K562 treated with DMSO at 1 percent for 24 hours (cell line): Measurements from ENCODE around the gene UBE2I. TPM values are rescaled to one million over a fixed set of nuclear protein-coding genes. Genes with fewer than 3 reads are reported as not detected.

Experiments
- total RNA-seq: library from RNA; unstranded; fragments of 300-600 nt; gene quantifications from 2 replicates; pipeline ENCODE4 v1.2.3, GENCODE V29; 2022; ENCODE audit warnings: low read depth; ENCODE audit not compliant: insufficient read depth

UBE2I gene
- total RNA-seq, result 61.6 and 64.4 TPM in 2 replicates

DNA sequence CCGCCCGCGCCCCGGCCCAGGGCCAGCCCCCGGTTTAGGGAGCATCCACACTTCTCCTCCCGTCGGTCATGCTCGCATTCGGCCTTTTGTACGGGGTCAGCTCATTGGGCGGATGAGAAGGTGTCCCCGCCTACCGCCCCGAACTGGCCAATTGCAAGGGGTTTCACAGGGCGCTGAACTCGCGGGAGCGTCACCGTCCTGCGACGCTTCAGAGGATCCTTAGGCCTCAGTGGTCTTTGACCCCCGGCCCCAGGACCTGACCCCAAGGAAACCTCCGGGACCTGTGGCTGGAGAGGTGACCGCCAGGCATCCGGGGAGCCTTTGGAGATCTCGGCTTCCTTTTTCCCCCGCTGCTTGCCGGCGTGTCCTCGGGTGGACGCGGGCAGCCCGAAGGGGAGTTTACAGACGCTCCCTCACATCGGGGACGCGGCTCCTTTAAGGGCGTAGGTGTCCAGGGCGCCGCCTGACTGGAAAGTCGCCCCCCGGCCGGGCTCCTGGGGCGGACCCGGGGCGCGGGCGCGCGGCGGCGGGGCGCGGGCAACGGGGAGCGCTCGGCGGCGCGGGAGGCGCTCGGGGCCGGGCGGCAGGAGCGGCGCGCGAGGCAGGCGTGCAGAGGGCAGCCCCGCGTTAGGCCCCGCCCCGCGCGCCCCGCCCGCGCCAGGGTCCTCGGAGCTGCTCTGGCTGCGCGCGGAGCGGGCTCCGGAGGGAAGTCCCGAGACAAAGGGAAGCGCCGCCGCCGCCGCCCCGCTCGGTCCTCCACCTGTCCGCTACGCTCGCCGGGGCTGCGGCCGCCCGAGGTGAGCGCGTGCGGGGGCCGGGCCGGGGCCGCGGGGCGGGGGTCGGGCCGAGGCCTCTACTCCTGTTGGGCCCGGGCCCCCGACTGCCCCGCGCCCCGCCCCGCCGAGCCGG is at the start of gene UBE2I:
Gene UBE2I, plus strand, starts transcription at position 660 of the 909 bp plus-strand sequence. CDS start 4,395 bp downstream, outside the sequence.

DNA sequence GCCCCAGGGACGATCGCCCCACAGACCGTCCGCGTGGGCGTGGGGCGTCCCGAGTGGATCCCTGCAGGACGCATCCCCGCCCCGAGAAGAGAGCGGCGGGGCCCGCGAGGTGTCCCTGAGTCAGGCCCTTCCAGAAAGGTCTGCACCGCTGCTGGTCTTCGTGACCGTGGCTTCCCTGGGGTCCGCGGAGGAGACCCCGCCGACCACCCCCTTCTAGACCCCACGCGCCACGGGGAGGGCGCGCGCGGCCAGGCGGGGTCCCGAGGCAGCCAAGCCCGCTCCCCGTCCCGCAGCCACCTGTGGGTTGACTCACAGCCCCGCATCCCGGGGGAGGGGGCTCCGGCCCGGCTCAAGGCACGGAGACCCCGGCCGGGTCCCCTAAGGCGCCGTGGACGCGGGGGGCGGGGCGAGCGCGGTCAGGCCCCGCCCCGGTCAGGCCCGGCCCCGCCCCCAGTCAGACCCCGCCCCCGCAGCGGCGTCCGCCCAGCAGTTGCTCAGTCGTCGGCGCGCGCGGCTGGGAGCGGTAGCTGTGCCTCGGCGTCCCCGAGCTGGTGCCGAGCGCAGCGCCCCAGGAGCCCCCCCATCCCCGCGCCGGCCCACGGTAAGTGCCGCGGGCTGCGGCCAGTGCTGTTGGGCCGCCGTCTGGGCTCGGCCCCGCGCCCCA is 23.8 kb downstream of the UBE2I start, which contains the start of gene BAIAP3:
Gene BAIAP3, plus strand, starts transcription at position 497 of the 664 bp plus-strand sequence. CDS start 4,905 bp downstream, outside the sequence.

GRCh38 chr16:1351582-1352362 is 42.3 kb downstream of the UBE2I start, which contains the start of the genes GNPTG and TSR3:
TSS of gene GNPTG (plus strand) at chr16:1351931. CDS start at chr16:1351966, 35 bp downstream.
TSS of gene TSR3 (minus strand) at chr16:1351878. CDS start at chr16:1351804, 74 bp downstream.

Other genes with a start within 250 kb of the UBE2I start
- gene SSTR5, start 236.9 kb upstream of the UBE2I start, total RNA-seq, result not detected in 2 replicates
- not detected in 2 replicates for gene C1QTNF8, start 213.4 kb upstream of the UBE2I start, total RNA-seq
- gene CACNA1H, start 156.5 kb upstream of the UBE2I start, total RNA-seq, result 0.28 and 0.34 TPM in 2 replicates
- not detected in 2 replicates for gene TPSG1, start 84.4 kb upstream of the UBE2I start, total RNA-seq
- not detected in 2 replicates for gene TPSB2, start 79.5 kb upstream of the UBE2I start, total RNA-seq
- not detected in 2 replicates for gene TPSAB1, start 68.9 kb upstream of the UBE2I start, total RNA-seq
- gene TPSD1, start 53.6 kb upstream of the UBE2I start, total RNA-seq, result not detected in 2 replicates
- 11.4 and 14.0 TPM in 2 replicates for gene BAIAP3, start 24.0 kb downstream of the UBE2I start, total RNA-seq
- 93.4 and 102 TPM in 2 replicates for gene TSR3, start 42.2 kb downstream of the UBE2I start, total RNA-seq
- gene GNPTG, start 42.3 kb downstream of the UBE2I start, total RNA-seq, result 42.6 and 47.9 TPM in 2 replicates
- gene UNKL, start 105.1 kb downstream of the UBE2I start, total RNA-seq, result 18.6 and 27.2 TPM in 2 replicates
- gene UQCC4, start 111.1 kb downstream of the UBE2I start, total RNA-seq, result 25.0 and 26.1 TPM in 2 replicates
- gene PERCC1, start 121.4 kb downstream of the UBE2I start, total RNA-seq, result not detected in 2 replicates
- 0.86 and 1.9 TPM in 2 replicates for gene CCDC154, start 134.9 kb downstream of the UBE2I start, total RNA-seq
- 149 and 176 TPM in 2 replicates for gene CLCN7, start 165.4 kb downstream of the UBE2I start, total RNA-seq
- not detected in 2 replicates for gene PTX4, start 179.3 kb downstream of the UBE2I start, total RNA-seq
- gene TELO2, start 183.7 kb downstream of the UBE2I start, total RNA-seq, result 59.8 and 75.6 TPM in 2 replicates
- 0.16 TPM in 1 of 2 replicates, not detected in the other for gene TMEM204, start 224.0 kb downstream of the UBE2I start, total RNA-seq